Trophoblast cell (in vitro differentiated cells and primary cell): Measurements from ENCODE around the gene EHD4.

Experiments
- DNase-seq, 2 donors: peaks; one replicate each; pipeline ENCODE4 v3.0.0-alpha.2; 2016
- H2AFZ ChIP-seq: 2 replicates; pipeline ENCODE4 v1.6.1; 2013; ENCODE audit warnings: low read length, moderate library complexity, mild to moderate bottlenecking; ENCODE audit not compliant: insufficient read depth, poor library complexity
- H2AK5ac ChIP-seq: 2 replicates; pipeline ENCODE4 v1.6.1; 2013; ENCODE audit warnings: mild to moderate bottlenecking, low read length
- H2BK120ac ChIP-seq: 2 replicates; pipeline ENCODE4 v1.6.1; 2013; ENCODE audit warnings: low read length, mild to moderate bottlenecking, moderate library complexity; ENCODE audit not compliant: insufficient read depth, poor library complexity
- H2BK12ac ChIP-seq: 2 replicates; pipeline ENCODE4 v1.6.1; 2013; ENCODE audit warnings: mild to moderate bottlenecking, low read length, moderate library complexity
- H2BK5ac ChIP-seq: 2 replicates; pipeline ENCODE4 v1.6.1; 2013; ENCODE audit warnings: low read length, low read depth, moderate library complexity, mild to moderate bottlenecking; ENCODE audit not compliant: poor library complexity
- H3K14ac ChIP-seq: 2 replicates; pipeline ENCODE4 v1.6.1; 2013; ENCODE audit warnings: mild to moderate bottlenecking, low read length
- H3K18ac ChIP-seq: 2 replicates; pipeline ENCODE4 v1.6.1; 2013; ENCODE audit warnings: mild to moderate bottlenecking, low read length
- H3K23ac ChIP-seq: 2 replicates; pipeline ENCODE4 v1.6.1; 2013; ENCODE audit warnings: low read length
- H3K27ac ChIP-seq: 2 replicates; pipeline ENCODE4 v1.5.1; 2013; ENCODE audit warnings: low read depth, mild to moderate bottlenecking, inconsistent platforms, low read length, moderate library complexity
- H3K27me3 ChIP-seq: 2 replicates; pipeline ENCODE4 v1.6.1; 2013; ENCODE audit warnings: inconsistent platforms, mild to moderate bottlenecking, low read length, moderate library complexity; ENCODE audit not compliant: insufficient read depth
- H3K36me3 ChIP-seq, 2 experiments: 1 replicate in 1 of 2; 2 replicates in 1 of 2; pipeline ENCODE4 v1.6.1; 2013; ENCODE audit warnings: low read length in 2 of 2, mild to moderate bottlenecking in 2 of 2, moderate library complexity in 1 of 2; ENCODE audit not compliant: insufficient read depth in 2 of 2, control insufficient read depth in 1 of 2
- H3K4ac ChIP-seq: 2 replicates; pipeline ENCODE4 v1.6.1; 2013; ENCODE audit warnings: low read depth, mild to moderate bottlenecking, low read length, moderate library complexity
- H3K4me1 ChIP-seq, 2 experiments: 1 replicate in 1 of 2; 2 replicates in 1 of 2; pipeline ENCODE4 v1.6.1; 2013; ENCODE audit warnings: low read length in 2 of 2, mild to moderate bottlenecking in 2 of 2, moderate library complexity in 1 of 2; ENCODE audit not compliant: insufficient read depth in 2 of 2, control insufficient read depth in 1 of 2
- H3K4me2 ChIP-seq: 2 replicates; pipeline ENCODE4 v1.6.1; 2013; ENCODE audit warnings: inconsistent platforms, mild to moderate bottlenecking, low read length, moderate library complexity
- H3K4me3 ChIP-seq: 2 replicates; pipeline ENCODE4 v1.5.1; 2013; ENCODE audit warnings: mild to moderate bottlenecking, low read depth, low read length, inconsistent platforms
- H3K79me1 ChIP-seq: one replicate; pipeline ENCODE4 v1.6.1; 2013; ENCODE audit warnings: low read length
- H3K79me2 ChIP-seq: 2 replicates; pipeline ENCODE4 v1.6.1; 2013; ENCODE audit warnings: low read length, mild to moderate bottlenecking; ENCODE audit not compliant: control insufficient read depth, insufficient read depth, poor library complexity
- H3K9ac ChIP-seq: 2 replicates; pipeline ENCODE4 v1.6.1; 2013; ENCODE audit warnings: mild to moderate bottlenecking, low read length
- H3K9me3 ChIP-seq: 2 replicates; pipeline ENCODE4 v1.6.1; 2013; ENCODE audit warnings: low read depth, mild to moderate bottlenecking, control low read depth, inconsistent platforms, low read length; ENCODE audit not compliant: insufficient read depth
- H4K12ac ChIP-seq: 2 replicates; pipeline ENCODE4 v1.6.1; 2013; ENCODE audit warnings: low read depth, mild to moderate bottlenecking, low read length, moderate library complexity
- H4K8ac ChIP-seq: 2 replicates; pipeline ENCODE4 v1.6.1; 2013; ENCODE audit warnings: low read depth, mild to moderate bottlenecking, low read length, moderate library complexity
- H4K91ac ChIP-seq: one replicate; pipeline ENCODE4 v1.6.1; 2013; ENCODE audit warnings: low read depth, mild to moderate bottlenecking, low read length, moderate library complexity
- WGBS: extraction: QIAGEN DNeasy Blood & Tissue Kit; methylation state at CpG from one replicate; pipeline ENCODE4 v1.1.7; 2013; ENCODE audit warnings: missing lambda C conversion rate; ENCODE audit not compliant: insufficient read length, insufficient coverage; ENCODE audit errors: extremely low coverage; 5-methylcytosine and 5-hydroxymethylcytosine counted together

EHD4 gene

GRCh38 chr15:41881550-41881919 is 90.8 kb downstream of the EHD4 start:
- Histone ChIP-seq H4K12ac (no peak overlapping the region), H3K9ac (no peak overlapping the region), H2BK12ac (no peak overlapping the region), H2AK5ac (no peak overlapping the region), H2BK5ac (no peak overlapping the region), H2BK120ac (no peak overlapping the region), H3K79me2 (no peaks in the 10 kb centered on the region), H3K4me2 (peak overlapping the region; percentile 46), H3K4ac (no peak overlapping the region), H3K18ac (no peak overlapping the region), H3K14ac (no peak overlapping the region), H2AFZ (no peak overlapping the region), H3K9me3 (peaks cover 2% of the 10 kb centered on the region), H3K27ac (no peak overlapping the region), H3K36me3 (no peaks in the 10 kb centered on the region), H3K23ac (no peak overlapping the region), H4K8ac (no peak overlapping the region), H3K27me3 (peaks cover 16% of the 10 kb centered on the region), H3K79me1 (no peaks in the 10 kb centered on the region), H4K91ac (no peak overlapping the region), H3K4me1 (peaks cover 5 to 10% of the 10 kb centered on the region in 2 experiments), H3K4me3 (no peak overlapping the region)
- no CpG with 5 or more reads among the region's 10 CpGs for WGBS
- no peak for DNase-seq

GRCh38 chr15:41881086-41881485 is 91.3 kb downstream of the EHD4 start:
- H3K9ac ChIP-seq: no peak overlapping the region
- H2BK5ac ChIP-seq: no peak overlapping the region
- H3K14ac ChIP-seq: no peak overlapping the region
- H3K23ac ChIP-seq: no peak overlapping the region
- no peak overlapping the region for H4K12ac ChIP-seq
- no peaks in the 10 kb centered on the region for H3K36me3 ChIP-seq
- no peak overlapping the region for H2BK12ac ChIP-seq
- no peak overlapping the region for H3K4ac ChIP-seq
- no peak overlapping the region for H3K18ac ChIP-seq
- no peak overlapping the region for H4K8ac ChIP-seq
- H3K4me2 ChIP-seq: no peak overlapping the region
- no peak overlapping the region for H2BK120ac ChIP-seq
- peaks cover 16% of the 10 kb centered on the region for H3K27me3 ChIP-seq
- no peak overlapping the region for H2AFZ ChIP-seq
- no peaks in the 10 kb centered on the region for H3K79me1 ChIP-seq
- DNase-seq: no peak
- no peak overlapping the region for H2AK5ac ChIP-seq
- no peaks in the 10 kb centered on the region for H3K79me2 ChIP-seq
- WGBS: no CpG with 5 or more reads among the region's 8 CpGs
- H3K4me1 ChIP-seq: peaks cover 5 to 10% of the 10 kb centered on the region in 2 experiments
- no peak overlapping the region for H3K4me3 ChIP-seq
- H3K27ac ChIP-seq: no peak overlapping the region
- peaks cover 2% of the 10 kb centered on the region for H3K9me3 ChIP-seq
- no peak overlapping the region for H4K91ac ChIP-seq

GRCh38 chr15:41880156-41880877 is 92.0 kb downstream of the EHD4 start:
- no peak overlapping the region for H3K4me3 ChIP-seq
- H3K18ac ChIP-seq: no peak overlapping the region
- H4K91ac ChIP-seq: no peak overlapping the region
- H3K9ac ChIP-seq: no peak overlapping the region
- no peak overlapping the region for H2BK12ac ChIP-seq
- no peaks in the 10 kb centered on the region for H3K36me3 ChIP-seq
- peaks cover 5 to 10% of the 10 kb centered on the region in 2 experiments for H3K4me1 ChIP-seq
- H3K27me3 ChIP-seq: peaks cover 16% of the 10 kb centered on the region
- no CpG with 5 or more reads among the region's 10 CpGs for WGBS
- H2BK5ac ChIP-seq: no peak overlapping the region
- no peak overlapping the region for H3K27ac ChIP-seq
- no peaks in the 10 kb centered on the region for H3K79me1 ChIP-seq
- no peak overlapping the region for H3K14ac ChIP-seq
- no peak overlapping the region for H3K4me2 ChIP-seq
- H3K79me2 ChIP-seq: no peaks in the 10 kb centered on the region
- H3K9me3 ChIP-seq: peaks cover 2% of the 10 kb centered on the region
- no peak overlapping the region for H4K8ac ChIP-seq
- no peak overlapping the region for H4K12ac ChIP-seq
- no peak overlapping the region for H2BK120ac ChIP-seq
- DNase-seq: no peak
- no peak overlapping the region for H2AK5ac ChIP-seq
- no peak overlapping the region for H3K23ac ChIP-seq
- no peak overlapping the region for H2AFZ ChIP-seq
- H3K4ac ChIP-seq: no peak overlapping the region

GRCh38 chr15:41879321-41879845 is 93.0 kb downstream of the EHD4 start:
- no peak overlapping the region for H3K4ac ChIP-seq
- no peak overlapping the region for H2BK120ac ChIP-seq
- H3K4me2 ChIP-seq: no peak overlapping the region
- WGBS: no CpG with 5 or more reads among the region's 10 CpGs
- no peak overlapping the region for H2AK5ac ChIP-seq
- no peaks in the 10 kb centered on the region for H3K79me1 ChIP-seq
- peaks cover 2% of the 10 kb centered on the region for H3K9me3 ChIP-seq
- H3K9ac ChIP-seq: no peak overlapping the region
- H4K12ac ChIP-seq: no peak overlapping the region
- no peak overlapping the region for H4K91ac ChIP-seq
- no peak overlapping the region for H3K27ac ChIP-seq
- H3K27me3 ChIP-seq: peaks cover 16% of the 10 kb centered on the region
- H3K14ac ChIP-seq: no peak overlapping the region
- no peaks in the 10 kb centered on the region for H3K79me2 ChIP-seq
- no peak overlapping the region for H3K4me3 ChIP-seq
- no peak overlapping the region for H2BK12ac ChIP-seq
- H3K4me1 ChIP-seq: peaks cover 5 to 10% of the 10 kb centered on the region in 2 experiments
- DNase-seq: no peak
- H3K18ac ChIP-seq: no peak overlapping the region
- H4K8ac ChIP-seq: no peak overlapping the region
- no peaks in the 10 kb centered on the region for H3K36me3 ChIP-seq
- H2AFZ ChIP-seq: no peak overlapping the region
- no peak overlapping the region for H3K23ac ChIP-seq
- H2BK5ac ChIP-seq: no peak overlapping the region
